ENCODE results near the gene RPS6KA2.

RPS6KA2 gene

GRCh38 chr6:166415833-166416347 lies 211.2 kb downstream of the RPS6KA2 start:
- no peak for TF ChIP-seq CTCF (IDR thresholded peaks at IDR 0.05)
- H3K36me3 ChIP-seq, result peaks cover 0 to 58% (median 28%) of the 10 kb centered on the region in 3 donors
- no peaks in the 10 kb centered on the region for H3K9me3 ChIP-seq
- H3K4me1 ChIP-seq, result no peaks in the 10 kb centered on the region
- H3K27me3 ChIP-seq, result no peaks in the 10 kb centered on the region
- intact Hi-C loops (cut with DNase I; ENCODE audit: low total_unique reads), result no loop called here
- H3K27ac ChIP-seq, result no peak overlapping the region
- peak; percentile 9 to 12 for DNase-seq
- H3K4me3 ChIP-seq, result no peak overlapping the region

- Histone ChIP-seq H3K27me3 (no peaks in the 10 kb centered on the region), H3K4me1 (no peaks in the 10 kb centered on the region), H3K9me3 (no peaks in the 10 kb centered on the region), H3K36me3 (peaks cover 0 to 52% (median 28%) of the 10 kb centered on the region in 3 donors), H3K27ac (no peak overlapping the region), H3K4me3 (no peak overlapping the region)
- intact Hi-C loops (cut with DNase I; ENCODE audit: low total_unique reads), result no loop called here
- DNase-seq, result no peak
- TF ChIP-seq CTCF (IDR thresholded peaks at IDR 0.05), result no peak
These were observed 211.7 kb downstream of the RPS6KA2 start for GRCh38 chr6:166415306-166415705.

GRCh38 chr6:166413491-166413951 lies 213.5 kb downstream of the RPS6KA2 start:
- Histone ChIP-seq H3K4me1 (no peaks in the 10 kb centered on the region), H3K36me3 (peaks cover 0 to 34% (median 25%) of the 10 kb centered on the region in 3 donors)
- no peak for TF ChIP-seq CTCF (IDR thresholded peaks at IDR 0.05)

GRCh38 chr6:166412911-166413384 lies 214.1 kb downstream of the RPS6KA2 start:
- no peaks in the 10 kb centered on the region for H3K4me1 ChIP-seq
- intact Hi-C loops (cut with DNase I; ENCODE audit: low total_unique reads), result no loop called here
- H3K36me3 ChIP-seq, result peaks cover 0 to 29% (median 19%) of the 10 kb centered on the region in 3 donors
- no peak for TF ChIP-seq CTCF (IDR thresholded peaks at IDR 0.05)
- H3K27me3 ChIP-seq, result no peaks in the 10 kb centered on the region
- H3K27ac ChIP-seq, result no peak overlapping the region
- no peak overlapping the region for H3K4me3 ChIP-seq
- no peaks in the 10 kb centered on the region for H3K9me3 ChIP-seq
- no peak for DNase-seq

More at GRCh38 chr6:166413491-166413951, 213.5 kb downstream of the RPS6KA2 start:
- Histone ChIP-seq H3K27ac (no peak overlapping the region), H3K9me3 (no peaks in the 10 kb centered on the region), H3K27me3 (no peaks in the 10 kb centered on the region), H3K4me3 (no peak overlapping the region)
- intact Hi-C loops (cut with DNase I; ENCODE audit: low total_unique reads), result no loop called here
- DNase-seq, result peak in 1 of 2 donors; percentile 41

- Histone ChIP-seq H3K9me3 (no peaks in the 10 kb centered on the region), H3K4me1 (no peaks in the 10 kb centered on the region), H3K36me3 (peaks cover 0 to 29% (median 13%) of the 10 kb centered on the region in 3 donors), H3K4me3 (no peak overlapping the region), H3K27ac (no peak overlapping the region), H3K27me3 (no peaks in the 10 kb centered on the region)
- no peak for TF ChIP-seq CTCF (IDR thresholded peaks at IDR 0.05)
- peak in 1 of 2 donors; percentile 55 for DNase-seq
- intact Hi-C loops (cut with DNase I; ENCODE audit: low total_unique reads), result no loop called here
These were observed 214.7 kb downstream of the RPS6KA2 start for GRCh38 chr6:166412156-166412910.
